Fibroblast of lung (primary cell): ENCODE data around the gene TSEN15. TPM values are rescaled to one million over a fixed set of nuclear protein-coding genes. Genes with fewer than 3 reads are reported as not detected.

Experiments used
- DNase-seq, 2 donors: peaks; one replicate each; pipeline versions ENCODE4 v3.0.0 to v3.0.0-alpha.2; 2010; ENCODE audit warnings: low read depth in 2 of 2
- H2AFZ ChIP-seq: 2 replicates; pipeline ENCODE4 v1.5.1; 2012; ENCODE audit warnings: low read length, control low read depth, inconsistent platforms
- H3K27ac ChIP-seq: 2 replicates; pipeline ENCODE4 v1.5.1; 2011; ENCODE audit warnings: low read length, control low read depth; ENCODE audit not compliant: insufficient read depth
- H3K27me3 ChIP-seq: 2 replicates; pipeline ENCODE4 v1.5.1; 2011; ENCODE audit warnings: mild to moderate bottlenecking, low read length; ENCODE audit not compliant: control insufficient read depth, insufficient read depth
- H3K36me3 ChIP-seq: 2 replicates; pipeline ENCODE4 v1.5.1; 2011; ENCODE audit warnings: low read length; ENCODE audit not compliant: control insufficient read depth, insufficient read depth
- H3K4me1 ChIP-seq: 2 replicates; pipeline ENCODE4 v1.5.1; 2011; ENCODE audit warnings: low read length; ENCODE audit not compliant: control insufficient read depth, insufficient read depth; ENCODE audit errors: extremely low read depth
- H3K4me2 ChIP-seq: 2 replicates; pipeline ENCODE4 v1.5.1; 2011; ENCODE audit warnings: low read length, control low read depth; ENCODE audit not compliant: insufficient read depth; ENCODE audit errors: extremely low read depth
- H3K4me3 ChIP-seq, 4 experiments: fragments of 200-600 bp in 1 of 4; sonication (generic) in 1 of 4; replicated peaks in 1 of 4; 2 replicates each; pipeline ENCODE4 v1.5.1; 2011 to 2016; ENCODE audit warnings: low read length in 4 of 4, low read depth in 3 of 4, mild to moderate bottlenecking in 3 of 4, control low read depth in 2 of 4, inconsistent platforms in 1 of 4, mixed read lengths in 1 of 4; ENCODE audit not compliant: insufficient read depth in 1 of 4; ENCODE audit errors: control extremely low read depth in 1 of 4
- H3K79me2 ChIP-seq: 2 replicates; pipeline ENCODE4 v1.5.1; 2012; ENCODE audit warnings: mild to moderate bottlenecking, low read length, inconsistent platforms; ENCODE audit not compliant: control insufficient read depth, insufficient read depth
- H3K9ac ChIP-seq: 2 replicates; pipeline ENCODE4 v1.5.1; 2011; ENCODE audit warnings: mild to moderate bottlenecking, low read length, control low read depth; ENCODE audit not compliant: insufficient read depth
- H3K9me3 ChIP-seq: 2 replicates; pipeline ENCODE4 v1.5.1; 2012; ENCODE audit warnings: low read depth, low read length; ENCODE audit not compliant: control insufficient read depth, insufficient read depth
- H4K20me1 ChIP-seq: 2 replicates; pipeline ENCODE4 v1.5.1; 2011; ENCODE audit warnings: low read length; ENCODE audit not compliant: control insufficient read depth, insufficient read depth; ENCODE audit errors: extremely low read depth
- CTCF ChIP-seq, 2 donors: IDR thresholded peaks in 1 of 2; conservative IDR thresholded peaks in 1 of 2; 1 replicate in 1 of 2; 2 replicates in 1 of 2; pipeline ENCODE4 v1.5.1; 2011 to 2012; ENCODE audit warnings: low read length in 2 of 2, control low read depth in 1 of 2, inconsistent platforms in 1 of 2, low read depth in 1 of 2, mild to moderate bottlenecking in 1 of 2
- EZH2 ChIP-seq: IDR thresholded peaks from 2 replicates; pipeline ENCODE4 v1.5.1; 2012; ENCODE audit warnings: low read length, control low read depth, mild to moderate bottlenecking; ENCODE audit errors: missing control alignments
- polyA plus RNA-seq, 2 donors: library from polyadenylated mRNA; depleted of rRNA in 1 of 2; stranded (reverse) in 1 of 2; unstranded in 1 of 2; fragments of >200 nt; gene quantifications; 2 replicates each; pipeline ENCODE4 v1.2.1, GENCODE V29; 2011 to 2012; ENCODE audit warnings: missing spikeins in 1 of 2
- total RNA-seq: library from RNA; depleted of rRNA; stranded (reverse); fragments of >200 nt; gene quantifications from 2 replicates; pipeline ENCODE4 v1.2.1, GENCODE V29; 2014

TSEN15 gene
- total and polyA plus RNA-seq, 2 donors (not counting 1 experiment from before 2014, with no cell fraction given): 53.7 to 74.2 TPM

DNA sequence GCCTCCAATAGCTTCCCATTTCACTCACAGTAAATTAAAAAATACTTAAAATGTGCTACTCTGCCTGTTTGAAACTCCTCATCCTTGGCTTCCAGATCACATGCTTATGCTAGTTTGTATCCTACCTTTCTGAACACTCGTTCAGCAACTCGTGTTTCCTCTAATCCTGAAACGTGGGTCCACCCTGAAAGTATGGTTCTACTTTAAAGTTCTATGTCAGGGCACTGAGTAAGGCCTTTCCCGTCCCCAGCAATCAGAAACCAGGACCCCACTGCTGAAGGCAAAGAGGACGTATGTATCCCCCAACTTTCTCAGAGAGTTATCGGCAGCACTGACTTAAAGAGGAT lies 419 bp upstream of the TSEN15 start:
- peak overlapping the region; percentile 87 for H3K4me2 ChIP-seq
- peak overlapping the region; percentile 66 for H2AFZ ChIP-seq
- peak overlapping the region; percentile 75 for H3K27ac ChIP-seq
- no peak for DNase-seq
- H3K36me3 ChIP-seq: no peaks in the 10 kb centered on the region
- peaks cover 4% of the 10 kb centered on the region for H3K4me1 ChIP-seq
- H3K9me3 ChIP-seq: no peaks in the 10 kb centered on the region
- H3K79me2 ChIP-seq: peaks cover 22% of the 10 kb centered on the region
- H3K4me3 ChIP-seq: peak overlapping the region; percentile 43 to 82 (median 62)
- H4K20me1 ChIP-seq: no peaks in the 10 kb centered on the region
- no peaks in the 10 kb centered on the region for H3K27me3 ChIP-seq
- H3K9ac ChIP-seq: peak overlapping the region; percentile 54
- TF ChIP-seq CTCF (conservative IDR thresholded peaks at IDR 0.05 in 1 of 2, IDR thresholded peaks at IDR 0.05 in 1 of 2; ENCODE audit: low read depth in 1 of 2, low read length in 2 of 2) (no peak), EZH2 (no peak)

GRCh38 chr1:184052194-184052559 lies 647 bp downstream of the TSEN15 start:
- Histone ChIP-seq H3K27me3 (no peaks in the 10 kb centered on the region), H3K9me3 (no peaks in the 10 kb centered on the region), H3K4me3 (peak overlapping the region; percentile 43 to 90 (median 62)), H3K9ac (no peak overlapping the region), H3K27ac (peak overlapping the region; percentile 75), H4K20me1 (no peaks in the 10 kb centered on the region), H2AFZ (no peak overlapping the region), H3K79me2 (peaks cover 22% of the 10 kb centered on the region), H3K4me1 (peaks cover 8% of the 10 kb centered on the region), H3K4me2 (peak overlapping the region; percentile 61), H3K36me3 (no peaks in the 10 kb centered on the region)
- no peak for TF ChIP-seq CTCF (conservative IDR thresholded peaks at IDR 0.05 in 1 of 2, IDR thresholded peaks at IDR 0.05 in 1 of 2; ENCODE audit: low read depth in 1 of 2, low read length in 2 of 2)
- no peak for TF ChIP-seq EZH2
- peak in 1 of 2 donors; percentile 22 for DNase-seq

DNA sequence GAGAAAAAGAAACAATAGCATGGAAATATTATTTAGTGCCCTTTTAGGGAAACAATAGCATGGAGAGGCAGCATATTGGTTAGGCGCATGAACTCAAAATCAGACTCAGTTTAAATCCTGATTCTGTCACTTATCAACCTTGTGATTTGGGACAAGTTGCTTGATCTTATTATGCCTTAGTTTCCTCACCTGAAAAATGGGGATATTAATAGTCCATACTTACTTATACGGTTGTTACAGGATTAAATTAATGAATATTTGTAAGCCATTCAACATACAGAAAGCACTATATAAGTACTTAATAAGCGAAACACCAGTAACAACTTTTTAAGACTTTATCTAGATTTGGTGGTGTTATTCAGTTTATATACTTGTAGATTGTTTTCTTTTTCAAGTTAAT lies 1.2 kb downstream of the TSEN15 start:
- no peak for TF ChIP-seq CTCF (conservative IDR thresholded peaks at IDR 0.05 in 1 of 2, IDR thresholded peaks at IDR 0.05 in 1 of 2; ENCODE audit: low read depth in 1 of 2, low read length in 2 of 2)
- no peak for TF ChIP-seq EZH2

More for the DNA sequence above, 1.2 kb downstream of the TSEN15 start:
- no peak for DNase-seq
- Histone ChIP-seq H3K4me3 (peak overlapping the region; percentile 43 to 90 (median 62)), H4K20me1 (no peaks in the 10 kb centered on the region), H3K9ac (no peak overlapping the region), H3K27ac (no peak overlapping the region), H3K79me2 (peaks cover 22% of the 10 kb centered on the region), H3K9me3 (no peaks in the 10 kb centered on the region), H2AFZ (no peak overlapping the region), H3K4me1 (peaks cover 10% of the 10 kb centered on the region), H3K27me3 (no peaks in the 10 kb centered on the region), H3K4me2 (peak overlapping the region; percentile 61), H3K36me3 (no peaks in the 10 kb centered on the region)
